K562 (cell line): ENCODE measurements around the gene STT3A.

ENCODE experiments used
- CTCF ChIP-seq, 3 experiments: IDR thresholded peaks in 2 of 3; conservative IDR thresholded peaks in 1 of 3; 2 replicates each; pipeline ENCODE4 v1.5.1; 2011 to 2012; ENCODE audit warnings: low read length in 3 of 3, mild to moderate bottlenecking in 3 of 3, control low read depth in 2 of 3, improper control_type of control experiment in 1 of 3, inconsistent platforms in 1 of 3, low read depth in 1 of 3, mixed read lengths in 1 of 3, moderate library complexity in 1 of 3; ENCODE audit not compliant: insufficient read depth in 2 of 3
- ETV6 ChIP-seq, 3 experiments: fragments of 150-350 bp in 1 of 3; sonication (generic) in 1 of 3; formaldehyde crosslinking in 1 of 3; IDR thresholded peaks; 2 replicates each; pipeline versions ENCODE4 v1.6.1 to v1.8.0; 2014 to 2022; ENCODE audit warnings: borderline replicate concordance in 2 of 3, low read depth in 2 of 3, antibody characterized with exemption in 1 of 3, low read length in 1 of 3, mild to moderate bottlenecking in 1 of 3, missing genetic modification reagents in 1 of 3
- ILF3 ChIP-seq: fragments of 450-650 bp; IDR thresholded peaks from 2 replicates; pipeline ENCODE4 v1.6.1; 2018; ENCODE audit warnings: antibody characterized with exemption, mild to moderate bottlenecking, moderate library complexity, borderline replicate concordance
- IRF9 ChIP-seq: fragments of 450-650 bp; IDR thresholded peaks from 2 replicates; pipeline ENCODE4 v1.6.1; 2016; ENCODE audit warnings: missing biosample characterization, missing genetic modification characterization
- TSHZ1 ChIP-seq: fragments of 250-450 bp; sonication (Bioruptor Pico); IDR thresholded peaks from 2 replicates; pipeline ENCODE4 v1.4.0; 2020; ENCODE audit warnings: mild to moderate bottlenecking, moderate library complexity
- ZNF639 ChIP-seq, 2 experiments: fragments of 200-800 bp in 1 of 2; sonication (Bioruptor generic) in 1 of 2; sonication (generic) in 1 of 2; formaldehyde crosslinking in 1 of 2; IDR thresholded peaks in 1 of 2; conservative IDR thresholded peaks in 1 of 2; 2 replicates each; pipeline versions ENCODE4 v1.5.0 to v1.6.1; 2016 to 2020; ENCODE audit warnings: missing compliant biosample characterization in 1 of 2, missing genetic modification characterization in 1 of 2, missing genetic modification reagents in 1 of 2

- no peak for TF ChIP-seq IRF9 (tag)
- no peak for TF ChIP-seq TSHZ1 (CRISPR knock-in tag)
- TF ChIP-seq CTCF (IDR thresholded peaks at IDR 0.05 in 2 of 3, conservative IDR thresholded peaks at IDR 0.05 in 1 of 3; ENCODE audit: insufficient read depth in 2 of 3, low read depth in 1 of 3, low read length in 3 of 3) = no peak
- TF ChIP-seq ILF3 = no peak
- TF ChIP-seq ETV6 (IDR thresholded peaks at IDR 0.05; ENCODE audit: borderline replicate concordance in 1 of 2, low read depth in 2 of 2, low read length in 1 of 2) = no peak
- TF ChIP-seq ETV6 (CRISPR knock-in tag; IDR thresholded peaks at IDR 0.05; ENCODE audit: borderline replicate concordance) = no peak
- TF ChIP-seq ZNF639 (CRISPR knock-in tag; conservative IDR thresholded peaks at IDR 0.05 in 1 of 2, IDR thresholded peaks at IDR 0.05 in 1 of 2) = no peak
Measured at GRCh38 chr11:125550780-125551179, 41.9 kb upstream of the STT3A start.
